Inflammatory macrophage (primary cell): ENCODE data around the gene GEMIN7.
A peak's percentile ranks its signal among the peaks of the same experiment; 100 is the strongest.
"Not testable (repeated sequence)": the region's sequence is repeated elsewhere in the genome, so short reads cannot be mapped to it uniquely, and the experiment has no call there.

Experiments
- DNase-seq, 2 donors: peaks; one replicate each; pipeline ENCODE4 v3.0.0-alpha.2; 2020 to 2022

The GEMIN7 gene

GRCh38 chr19:45107621-45108150 lies 28.6 kb downstream of the GEMIN7 start:
- DNase-seq, result no peak

- DNase-seq, result peak; percentile 75 to 83
Observed at GRCh38 chr19:45110851-45111266, 31.8 kb downstream of the GEMIN7 start.

- no peak for DNase-seq
Observed at GRCh38 chr19:45112111-45112827, 33.2 kb downstream of the GEMIN7 start.

DNA sequence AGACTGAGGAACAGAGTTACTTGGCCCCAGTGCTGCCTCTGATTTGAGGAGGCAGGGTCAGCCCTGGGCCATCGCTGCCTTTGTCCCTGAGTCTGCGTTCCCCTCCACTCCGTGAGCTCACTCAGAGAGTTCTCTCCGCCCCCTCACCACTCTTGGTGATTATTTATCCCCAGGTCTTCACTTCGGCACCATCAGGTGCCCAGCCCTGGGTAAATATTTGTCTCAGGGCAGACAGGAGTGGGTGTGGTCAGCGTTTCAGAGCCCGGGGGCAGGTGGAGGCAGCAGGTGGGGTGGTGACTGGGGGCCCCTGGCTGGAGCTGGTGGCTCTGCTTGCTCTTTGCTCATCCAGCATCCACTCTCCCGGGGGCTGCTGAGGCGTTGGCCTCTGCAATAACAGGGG lies 34.6 kb downstream of the GEMIN7 start:
- no peak for DNase-seq

DNA sequence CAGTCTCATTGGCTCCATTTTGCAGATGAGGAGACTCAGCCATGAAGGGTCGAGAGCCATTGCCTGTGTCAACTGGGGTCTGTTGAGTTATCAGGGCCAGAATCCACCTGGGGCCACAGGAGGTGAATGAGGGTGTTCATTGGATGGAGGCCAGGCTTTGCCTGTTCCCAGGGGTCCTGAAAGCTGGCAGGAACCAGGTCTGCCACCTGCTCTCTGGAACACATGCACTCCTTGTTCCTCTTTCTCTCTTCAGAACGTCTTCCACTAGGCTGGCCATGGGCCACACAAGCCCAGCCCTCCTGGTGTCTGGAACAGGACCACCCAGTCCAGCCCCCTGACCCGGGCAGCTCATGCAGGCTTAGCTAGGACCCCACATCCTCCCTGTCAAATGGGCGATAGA lies 35.1 kb downstream of the GEMIN7 start:
- no peak for DNase-seq

- peak; percentile 81 to 88 for DNase-seq
Observed at GRCh38 chr19:45115809-45116615, 37.0 kb downstream of the GEMIN7 start.

DNA sequence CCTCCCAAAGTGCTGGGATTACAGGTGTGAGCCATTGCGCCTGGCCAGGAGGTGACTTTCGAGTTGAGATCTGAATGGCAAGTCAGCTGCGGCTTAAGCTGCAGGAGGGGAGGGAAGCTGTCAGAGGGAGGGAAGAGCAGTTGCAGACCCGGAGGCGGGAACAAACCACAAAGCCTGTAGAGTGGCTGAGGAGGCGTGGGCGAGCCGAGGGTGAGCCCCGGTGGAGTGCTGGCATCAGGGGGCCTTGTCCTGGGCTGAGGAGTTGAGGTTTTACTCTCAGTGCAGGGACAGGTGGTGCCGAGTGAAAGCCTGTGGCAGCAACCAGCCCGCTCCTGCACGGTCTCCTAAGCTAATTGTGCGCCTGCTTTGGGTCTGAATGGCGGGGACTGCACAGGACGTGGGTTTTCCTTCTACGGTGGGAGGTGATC lies 38.1 kb downstream of the GEMIN7 start:
- peak; percentile 69 to 89 for DNase-seq

DNA sequence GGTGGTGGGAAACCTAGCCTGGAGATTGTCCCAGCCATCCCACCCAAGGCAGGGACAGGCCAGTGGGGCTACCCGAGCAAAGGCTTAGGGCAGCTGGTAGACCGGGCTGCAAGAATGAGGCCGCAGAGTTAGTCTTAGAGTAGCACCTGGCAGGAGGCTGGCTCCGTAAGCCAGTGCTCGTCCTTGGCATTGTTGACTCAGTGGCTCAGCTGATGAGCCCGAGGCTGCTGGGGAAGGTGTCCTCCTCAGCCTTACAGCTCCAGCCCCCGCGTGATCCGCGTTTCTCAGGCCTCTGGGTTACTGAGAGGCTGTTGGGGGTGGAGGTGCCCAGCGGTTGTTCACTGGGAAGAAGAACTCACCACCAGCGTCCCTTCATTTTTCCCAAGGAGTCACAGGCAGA lies 38.6 kb downstream of the GEMIN7 start:
- peak; percentile 12 to 56 for DNase-seq

DNA sequence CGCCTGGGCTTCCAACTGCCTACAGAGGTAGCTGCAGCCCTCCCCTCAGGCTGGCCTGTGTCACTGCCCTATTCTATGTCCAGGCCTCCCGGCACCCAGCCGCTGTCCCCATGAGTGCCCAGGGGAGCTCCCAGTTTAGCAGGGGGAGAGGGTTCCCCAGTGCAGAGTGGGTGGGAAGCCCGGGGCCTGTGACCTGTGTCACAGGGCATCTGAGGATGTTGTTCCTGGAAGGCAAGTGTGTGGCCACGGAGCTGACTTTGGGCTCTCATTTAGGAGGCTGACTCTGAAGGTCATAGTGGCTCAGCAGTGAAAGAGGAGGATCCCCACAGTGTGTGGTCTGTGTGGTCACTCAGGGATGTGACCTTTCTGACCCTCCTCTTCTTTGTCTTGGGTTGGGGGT lies 39.0 kb downstream of the GEMIN7 start:
- DNase-seq, result peak; percentile 21 to 60

DNA sequence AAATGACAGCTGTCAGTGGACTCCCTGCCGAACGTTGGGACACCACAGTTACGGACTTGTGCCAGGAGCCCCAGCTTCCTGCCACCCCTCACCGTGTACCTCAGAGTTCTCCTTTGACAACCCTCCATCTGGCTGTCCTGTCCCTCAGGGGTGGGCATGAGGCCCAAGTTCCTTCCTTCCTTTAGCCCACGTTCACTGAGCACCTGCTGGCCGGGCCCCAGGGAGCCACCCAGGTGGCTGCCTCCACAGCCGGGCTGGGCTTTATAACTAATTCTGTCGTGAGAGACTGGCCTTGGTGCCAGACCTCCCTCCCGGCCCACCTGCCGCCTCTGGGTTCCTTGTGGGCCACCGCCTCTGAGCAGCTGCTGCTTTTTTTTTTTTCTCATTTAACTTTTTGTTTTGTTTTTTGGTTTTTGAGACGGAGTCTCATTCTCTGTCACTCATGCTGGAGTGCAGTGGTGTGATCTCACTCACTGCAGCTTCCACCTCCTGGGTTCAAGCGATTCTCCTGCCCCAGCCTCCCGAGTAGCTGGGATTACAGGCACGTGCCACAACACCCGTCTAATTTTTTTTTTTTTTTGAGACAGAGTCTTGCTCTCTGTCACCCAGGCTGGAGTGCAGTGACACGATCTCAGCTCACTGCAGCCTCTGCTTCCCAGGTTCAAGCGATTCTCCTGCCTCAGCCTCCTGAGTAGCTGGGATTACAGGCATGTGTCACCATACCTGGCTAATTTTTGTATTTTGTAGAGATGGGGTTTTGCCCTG lies 39.7 kb downstream of the GEMIN7 start:
- DNase-seq, result not testable (repeated sequence)

GRCh38 chr19:45119582-45119981 lies 40.5 kb downstream of the GEMIN7 start:
- DNase-seq, result no peak

DNA sequence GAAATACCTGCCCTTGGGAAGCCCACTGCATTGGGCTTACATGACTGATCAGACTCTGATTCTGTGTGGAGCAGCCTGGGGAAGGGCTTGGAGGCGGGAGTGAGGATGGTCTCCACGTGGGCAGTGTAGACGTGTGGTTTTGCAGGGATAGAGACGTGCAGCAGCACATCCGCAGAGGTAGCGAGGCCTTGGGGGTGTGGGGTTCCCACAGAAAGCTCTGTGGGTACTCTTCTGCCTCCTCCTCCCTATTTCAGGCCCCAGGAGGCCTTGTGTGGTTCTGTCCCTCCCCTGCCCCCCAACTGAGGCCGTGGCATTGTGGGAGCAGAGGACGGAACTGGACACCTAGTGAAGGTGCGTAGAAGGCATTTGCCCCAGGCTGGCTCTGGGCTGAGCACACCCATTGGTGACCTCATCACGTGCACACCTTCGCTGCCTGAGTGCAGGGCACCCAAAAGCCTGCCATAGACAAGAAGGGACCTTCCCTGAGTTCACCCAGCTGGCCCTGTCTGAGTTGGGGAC lies 42.8 kb downstream of the GEMIN7 start:
- DNase-seq, result no peak

- no peak for DNase-seq
Observed at GRCh38 chr19:45122832-45123231, 43.8 kb downstream of the GEMIN7 start.

DNA sequence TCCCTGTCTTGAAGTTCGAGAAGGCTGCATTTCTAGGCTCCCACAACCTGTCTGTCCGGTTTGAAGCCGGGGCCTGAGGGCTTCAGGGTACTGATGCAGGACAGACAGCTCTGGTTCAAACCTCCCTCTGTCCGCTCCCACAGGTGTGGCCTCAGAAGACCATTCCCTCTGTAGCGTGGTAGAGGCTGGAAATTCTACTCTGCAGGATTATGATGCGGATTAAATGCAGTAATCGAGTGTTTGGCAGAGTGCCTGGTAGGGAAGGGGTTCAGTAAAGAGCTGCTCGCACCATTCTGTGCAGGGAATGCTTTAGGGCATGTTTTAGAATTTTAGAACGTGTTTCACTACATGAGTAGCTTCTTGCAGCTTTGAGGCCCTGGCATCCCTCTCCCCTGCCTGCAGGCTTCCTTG lies 44.4 kb downstream of the GEMIN7 start:
- no peak for DNase-seq

DNA sequence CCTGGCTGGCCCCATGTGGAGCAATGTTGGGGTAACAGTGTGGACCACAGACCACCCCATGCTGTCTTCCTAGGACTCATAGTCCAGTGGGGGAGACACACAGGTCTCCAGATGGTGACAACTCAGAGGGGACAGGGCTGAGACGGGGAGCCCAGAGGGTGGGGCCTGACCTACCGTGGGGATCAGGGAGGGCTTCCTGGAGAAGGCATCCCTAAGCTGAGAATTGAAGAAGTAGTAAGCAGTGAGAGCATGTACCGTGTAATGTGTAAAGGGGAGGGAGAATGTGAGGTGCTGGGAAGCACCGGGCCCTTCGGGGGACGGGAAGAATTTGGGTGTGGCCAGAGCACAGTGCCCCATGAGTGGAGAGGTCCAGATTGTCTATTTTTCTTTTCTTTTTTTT lies 45.0 kb downstream of the GEMIN7 start:
- no peak for DNase-seq

GRCh38 chr19:45125360-45125759 lies 46.3 kb downstream of the GEMIN7 start:
- no peak for DNase-seq

DNA sequence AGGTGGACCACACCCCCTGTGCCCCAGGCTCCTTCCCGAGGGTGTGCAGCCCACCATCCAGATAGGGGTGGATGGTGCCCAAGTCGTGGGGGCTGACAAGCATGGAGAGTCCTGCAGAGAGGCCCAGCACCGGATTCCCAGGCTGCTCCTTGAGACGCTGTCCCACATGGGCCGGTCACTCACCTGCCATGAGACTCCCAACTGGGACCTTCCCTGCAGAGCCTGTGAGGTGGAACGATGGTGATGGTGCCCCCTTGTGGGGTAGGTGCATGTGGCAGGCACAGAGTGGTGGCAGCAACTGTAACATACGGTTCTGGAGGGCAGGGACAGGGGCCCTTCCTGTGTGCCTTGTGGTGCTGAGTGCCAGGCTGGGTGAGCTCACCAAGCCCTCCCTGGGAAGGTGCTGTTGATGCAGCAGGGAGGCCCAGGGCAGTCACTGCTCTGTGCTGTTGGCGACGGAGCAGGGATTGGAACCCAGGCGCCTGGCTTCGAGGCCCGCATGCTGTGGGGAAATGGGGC lies 47.0 kb downstream of the GEMIN7 start:
- DNase-seq, result peak; percentile 71 to 74

GRCh38 chr19:45126654-45127053 lies 47.6 kb downstream of the GEMIN7 start:
- DNase-seq, result no peak

- DNase-seq, result no peak
Observed at GRCh38 chr19:45128146-45128545, 49.1 kb downstream of the GEMIN7 start.

DNA sequence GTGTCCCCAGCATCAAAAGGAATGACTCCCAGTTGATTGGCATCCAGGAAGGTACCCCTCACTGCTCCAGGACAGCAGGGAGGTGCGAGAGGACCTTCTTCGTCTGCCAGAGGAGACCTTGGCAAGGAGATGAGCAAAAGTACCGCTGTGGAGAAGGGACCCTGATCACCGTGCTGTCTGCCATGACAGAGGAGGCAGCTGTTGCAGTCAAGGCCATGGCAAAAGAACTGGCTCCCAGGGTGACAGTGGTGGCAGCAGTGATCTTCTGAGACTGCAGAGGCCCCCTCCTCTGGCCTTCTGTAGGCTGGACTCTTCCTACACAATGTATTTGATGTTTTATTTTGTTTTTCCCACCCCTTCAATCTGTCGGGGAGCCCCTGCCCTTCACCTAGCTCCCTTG lies 49.7 kb downstream of the GEMIN7 start:
- no peak for DNase-seq

DNA sequence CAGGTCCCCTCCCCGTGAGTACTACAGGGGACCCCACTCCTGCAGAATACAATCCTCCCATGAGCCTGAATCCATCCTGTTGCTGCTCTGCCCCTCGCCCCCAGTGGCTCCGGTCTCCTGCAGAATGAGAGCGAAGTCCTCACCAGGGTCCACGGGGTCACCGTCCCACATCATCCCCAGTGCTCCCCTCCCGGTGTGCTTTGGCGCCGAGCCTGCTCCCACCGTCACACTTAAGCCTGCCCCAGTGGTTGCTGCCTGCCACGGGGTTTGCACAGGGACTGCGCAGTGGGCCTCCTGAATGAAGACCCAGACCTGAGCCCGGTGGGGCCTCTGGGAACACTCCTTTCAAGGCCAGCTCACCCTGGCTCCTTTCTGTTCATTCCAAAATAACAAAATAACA lies 51.2 kb downstream of the GEMIN7 start:
- DNase-seq, result no peak

DNA sequence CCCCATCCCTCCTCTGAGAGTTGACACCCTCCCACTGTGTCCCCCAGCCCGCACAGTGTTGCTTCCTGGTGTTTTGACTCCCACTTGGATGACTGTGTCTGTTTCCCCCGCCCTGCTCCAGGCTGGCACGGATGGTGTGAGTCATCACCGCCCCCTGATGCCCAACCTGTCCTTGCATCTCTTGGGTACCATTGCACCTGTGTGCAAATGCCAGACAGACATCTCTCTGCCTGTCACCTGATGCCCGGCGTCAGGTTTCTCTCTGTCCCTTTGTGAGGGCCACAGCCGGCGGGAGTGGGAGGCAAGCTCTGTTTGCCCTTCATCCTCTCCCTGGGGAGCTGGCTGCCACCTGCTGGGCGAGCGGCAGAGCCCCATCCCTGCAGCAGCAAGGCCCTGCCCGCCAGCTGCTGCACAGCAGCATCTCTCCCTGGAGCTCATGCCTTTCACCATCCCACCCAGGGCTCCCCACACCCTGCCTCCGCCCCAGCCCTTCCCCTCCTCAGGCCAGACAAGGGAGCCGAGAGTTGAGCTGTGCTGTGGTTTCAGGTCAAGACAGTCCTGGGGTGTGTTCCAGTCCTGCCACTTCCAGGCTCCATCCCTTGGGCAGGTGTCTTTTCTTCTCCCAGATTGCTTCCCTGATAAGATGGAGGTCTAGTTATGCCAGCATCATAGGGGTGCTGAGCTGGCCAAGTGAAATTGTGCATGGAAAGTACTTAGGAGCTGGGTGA lies 52.0 kb downstream of the GEMIN7 start:
- DNase-seq, result peak in 1 of 2 donors; percentile 35
